NCI-H128 (cell line): ENCODE measurements around the gene ZNF385B.
"Not testable (repeated sequence)": the region's sequence is repeated elsewhere in the genome, so short reads cannot be mapped to it uniquely, and the experiment has no call there.

Experiments
- DNase-seq: peaks from one replicate; lab custom pipeline; 2025; ENCODE audit not compliant: unreplicated experiment; lab: John Stamatoyannopoulos, UW

ZNF385B gene

DNA sequence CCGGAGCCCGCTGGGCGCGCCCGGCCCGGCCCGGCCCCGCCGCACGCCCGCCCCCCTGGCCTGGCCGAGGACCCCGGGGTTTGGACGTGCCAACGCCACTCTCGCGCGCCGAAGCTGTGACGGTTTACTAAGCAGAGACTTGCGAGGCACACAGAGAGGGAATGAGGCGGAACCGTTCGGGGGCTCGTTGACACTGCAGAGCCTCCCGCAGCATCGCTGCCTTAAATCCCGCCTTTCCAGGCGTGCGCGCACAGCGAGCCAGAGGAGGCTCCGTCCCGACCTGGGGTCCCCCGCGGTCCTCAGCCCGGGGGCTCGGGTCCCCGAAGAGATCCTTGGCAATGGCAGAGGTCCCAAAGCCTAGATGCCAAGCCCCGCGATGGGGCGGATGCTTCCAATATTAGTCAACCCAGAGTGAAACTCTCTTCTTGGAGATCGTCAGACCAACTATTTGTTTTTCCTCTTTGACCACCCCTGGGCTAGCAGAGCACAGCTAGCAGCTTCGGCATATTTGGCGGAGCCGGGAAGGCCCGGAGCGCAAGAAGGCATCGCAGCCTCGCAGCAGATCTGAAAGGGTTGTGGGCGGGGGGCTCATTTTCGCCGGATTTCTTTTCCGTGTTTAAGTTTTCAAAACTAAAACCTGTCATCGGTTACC is at the start of gene ZNF385B:
Gene ZNF385B (minus strand): TSS at position 197 of the 652 bp plus-strand sequence.
- no peak for DNase-seq

DNA sequence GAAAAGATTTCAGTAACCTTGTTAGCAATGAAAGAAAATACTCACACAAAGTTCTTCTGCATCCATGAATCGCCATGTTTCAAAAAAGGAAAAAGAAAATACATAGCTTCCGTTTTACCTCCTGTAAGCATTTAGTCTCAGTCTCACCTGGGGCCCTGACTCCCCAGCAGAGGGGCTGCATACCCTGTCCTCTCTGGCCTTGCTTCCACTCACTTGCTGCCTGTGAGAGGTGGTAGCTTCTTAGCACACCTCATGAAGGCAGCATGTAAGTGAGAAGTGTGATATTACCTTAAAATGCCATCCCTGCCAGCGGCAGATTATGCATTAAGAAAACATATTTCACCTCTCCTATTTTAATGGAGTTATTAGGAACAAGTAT is 49.3 kb upstream of the ZNF385B start:
- DNase-seq, result no peak

GRCh38 chr2:179909845-179910734 is 48.7 kb upstream of the ZNF385B start:
- no peak for DNase-seq

DNA sequence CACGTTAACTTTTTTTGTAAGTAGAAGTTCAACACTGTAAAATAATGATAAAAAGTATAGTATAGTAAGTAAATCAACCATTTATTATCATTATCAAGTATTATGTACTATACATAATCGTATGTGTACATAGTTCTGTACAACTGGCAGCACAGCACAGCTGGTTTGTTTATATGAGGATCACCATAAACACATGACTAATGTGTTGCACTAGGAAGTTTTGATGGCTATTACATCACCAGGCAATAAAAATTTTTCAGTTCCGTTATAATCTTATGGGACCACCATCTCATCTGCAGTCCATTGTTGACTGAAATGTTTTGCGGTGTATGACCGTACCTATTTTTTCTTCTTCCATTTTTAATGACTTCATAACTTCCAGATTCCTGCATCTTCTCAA is 39.2 kb upstream of the ZNF385B start:
- no peak for DNase-seq

- no peak for DNase-seq
Observed at GRCh38 chr2:179899666-179900065, 38.3 kb upstream of the ZNF385B start.

- DNase-seq, result no peak
Observed at GRCh38 chr2:179898873-179899272, 37.5 kb upstream of the ZNF385B start.

DNA sequence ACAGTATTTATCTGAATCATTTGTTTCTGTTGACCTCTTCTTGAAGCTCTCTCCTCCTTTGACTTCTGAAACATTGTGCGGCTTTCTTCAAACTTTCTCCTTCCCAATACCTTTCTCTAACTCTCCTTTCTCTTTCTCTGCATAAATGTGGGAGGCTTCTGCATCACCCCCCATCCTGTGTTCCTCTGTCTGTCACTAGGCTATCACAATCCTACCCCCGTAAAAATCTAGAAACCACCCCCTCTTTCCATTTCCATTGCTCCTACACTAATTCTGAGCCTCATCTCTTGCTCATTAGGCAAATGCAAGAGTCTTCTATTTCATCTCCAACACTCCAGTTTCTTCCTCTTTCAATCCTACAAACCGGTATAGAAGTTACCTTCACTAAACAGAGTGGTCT is 32.2 kb upstream of the ZNF385B start:
- no peak for DNase-seq

DNA sequence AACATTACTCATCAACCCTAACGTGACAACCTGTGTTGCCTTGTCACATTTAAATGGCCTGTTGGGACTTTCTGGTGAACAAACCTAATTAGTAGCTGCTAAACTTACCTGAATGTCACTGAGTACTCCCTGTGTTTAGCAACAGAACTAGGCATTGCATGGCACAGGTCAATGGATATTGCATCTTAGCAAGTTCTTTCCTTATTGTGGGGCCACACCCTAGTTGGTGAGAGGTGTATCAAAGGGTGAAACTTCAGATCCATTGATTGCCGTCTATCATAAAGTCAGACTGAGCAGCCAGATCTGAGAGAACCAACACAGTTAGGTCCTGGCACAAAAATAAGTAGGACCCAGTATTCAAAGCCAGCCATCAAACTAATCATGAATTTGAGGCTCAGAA is 29.8 kb upstream of the ZNF385B start:
- no peak for DNase-seq

DNA sequence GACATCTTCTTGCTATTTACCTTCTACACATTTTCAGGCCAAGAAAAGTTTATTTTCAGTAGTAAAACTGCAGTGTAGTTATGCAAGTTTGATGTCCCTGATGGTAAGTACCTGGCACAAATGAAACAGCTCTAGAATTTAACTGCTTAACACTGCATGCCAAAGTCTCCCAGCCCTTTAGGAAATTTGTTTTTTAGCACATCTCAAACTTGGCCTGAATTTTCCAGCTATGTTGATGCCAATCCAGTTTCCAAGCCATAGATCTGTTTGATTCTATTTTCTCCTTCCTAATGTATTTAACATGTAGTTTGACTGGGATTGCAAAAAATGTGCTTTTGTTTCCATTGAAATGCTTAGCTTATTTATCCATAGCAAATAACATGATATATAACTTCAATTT is 29.3 kb upstream of the ZNF385B start:
- no peak for DNase-seq

- not testable (repeated sequence) for DNase-seq
Observed at GRCh38 chr2:179888642-179889041, 27.2 kb upstream of the ZNF385B start.

- no peak for DNase-seq
Observed at GRCh38 chr2:179884193-179884592, 22.8 kb upstream of the ZNF385B start.

- DNase-seq, result no peak
Observed at GRCh38 chr2:179882851-179883806, 21.7 kb upstream of the ZNF385B start.

GRCh38 chr2:179877601-179878364 is 16.4 kb upstream of the ZNF385B start:
- no peak for DNase-seq

DNA sequence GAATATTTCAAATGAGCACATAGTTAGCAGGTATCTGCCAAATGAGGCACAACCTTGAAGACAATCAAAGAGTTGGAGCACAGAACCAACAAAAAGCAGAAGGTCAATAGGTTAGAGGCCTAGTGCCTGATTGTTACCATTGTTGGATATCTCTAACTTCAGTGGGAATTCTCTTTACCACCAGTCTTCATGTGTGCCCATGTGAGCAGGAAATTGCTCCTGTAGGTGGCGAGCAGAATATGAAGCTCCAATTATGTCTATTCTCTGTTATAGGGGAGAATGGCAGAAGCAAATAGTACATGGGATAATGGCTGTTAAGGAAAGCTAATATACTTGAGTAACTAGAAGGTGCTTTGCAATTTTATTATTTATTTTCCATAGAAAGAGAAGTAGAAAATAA is 14.9 kb upstream of the ZNF385B start:
- DNase-seq, result no peak

DNA sequence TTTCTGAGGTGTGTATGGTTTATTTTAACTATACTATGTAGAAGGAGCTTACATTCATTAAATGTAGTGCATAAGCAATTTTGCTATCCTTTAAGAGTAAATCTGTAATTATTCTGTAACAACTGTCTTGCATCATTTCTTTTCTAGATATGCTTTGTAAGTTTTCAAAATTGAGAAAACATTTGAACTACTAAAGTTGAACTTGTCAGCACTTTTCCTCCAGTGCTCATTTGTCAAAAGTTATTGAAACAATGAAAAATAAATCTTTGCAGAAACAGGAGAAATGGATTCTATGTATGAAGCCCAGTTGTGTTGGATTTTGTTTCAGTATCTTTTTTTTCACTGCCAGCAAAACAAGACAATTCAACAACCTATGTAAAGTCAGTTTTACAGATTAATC is 14.5 kb upstream of the ZNF385B start:
- no peak for DNase-seq

- no peak for DNase-seq
Observed at GRCh38 chr2:179862898-179863458, 1.6 kb upstream of the ZNF385B start.

- no peak for DNase-seq
Observed at GRCh38 chr2:179861027-179861415, 391 bp downstream of the ZNF385B start.

DNA sequence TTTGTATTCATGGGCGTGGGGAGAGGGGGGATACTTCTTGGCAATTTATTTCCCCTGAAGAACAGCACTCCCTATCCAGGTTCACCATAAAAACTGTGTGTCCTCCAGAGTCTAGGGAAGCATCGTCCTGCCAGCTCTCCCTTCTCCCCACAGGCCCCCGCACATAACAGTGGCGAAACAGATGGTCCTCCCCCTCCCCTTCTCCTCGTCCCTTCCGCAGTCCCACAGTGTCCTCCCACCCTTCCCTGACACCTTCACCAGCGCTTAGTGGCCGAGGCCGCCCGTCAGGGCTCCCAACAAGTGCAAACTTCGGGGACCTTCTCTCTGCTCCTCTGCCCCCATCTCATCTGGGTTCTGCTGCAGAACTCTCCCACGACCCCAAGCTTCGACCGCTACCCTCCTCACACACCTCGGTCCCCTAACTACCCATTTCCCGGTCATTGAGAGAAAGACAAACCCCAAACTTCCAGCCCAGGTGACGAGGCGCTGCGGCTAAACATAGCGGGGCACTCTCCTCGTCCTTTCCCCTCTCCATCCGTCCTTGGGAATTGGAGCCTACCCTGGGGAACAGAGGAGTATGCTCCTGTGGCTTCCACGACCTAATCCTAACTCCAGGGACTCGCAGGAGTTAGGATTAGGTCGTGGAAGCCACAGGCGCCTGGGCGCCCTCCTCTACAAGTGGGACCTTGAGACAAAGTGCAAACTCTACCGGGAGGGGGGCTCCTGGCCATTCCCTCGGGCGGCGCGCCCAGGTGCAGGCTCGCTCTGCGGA is 971 bp downstream of the ZNF385B start:
- no peak for DNase-seq

GRCh38 chr2:179859523-179859922 is 1.9 kb downstream of the ZNF385B start:
- no peak for DNase-seq

- no peak for DNase-seq
Observed at GRCh38 chr2:179857236-179857635, 4.2 kb downstream of the ZNF385B start.
